Right lobe of liver (tissue), 4 donors: ENCODE data around the gene BEGAIN.

Experiments used
- CTCF ChIP-seq, 4 donors: fragments of 200-600 bp in 3 of 4; fragments of 450-650 bp in 1 of 4; IDR thresholded peaks; one replicate each; pipeline versions ENCODE4 v1.5.1 to v1.8.0; 2016 to 2022; ENCODE audit warnings: antibody characterized with exemption in 4 of 4, mild to moderate bottlenecking in 2 of 4
- POLR2A ChIP-seq: fragments of 450-650 bp; IDR thresholded peaks from one replicate; pipeline ENCODE4 v1.6.1; 2017; ENCODE audit warnings: antibody characterized with exemption, mild to moderate bottlenecking
- donor health status: DM: no; HTN: no; CAD: no.
- donor health status: DM: no; HTN: no; CAD: no.
- donor health status: DM: no; HTN: yes; CAD: no.

GRCh38 chr14:100524933-100525243 is 62.3 kb downstream of the BEGAIN start:
- TF ChIP-seq POLR2A (no peak), CTCF (IDR thresholded peaks at IDR 0.05) (peak; percentile 32 to 55 (median 42))
